ENCODE results near the gene LRCH3.

DNA sequence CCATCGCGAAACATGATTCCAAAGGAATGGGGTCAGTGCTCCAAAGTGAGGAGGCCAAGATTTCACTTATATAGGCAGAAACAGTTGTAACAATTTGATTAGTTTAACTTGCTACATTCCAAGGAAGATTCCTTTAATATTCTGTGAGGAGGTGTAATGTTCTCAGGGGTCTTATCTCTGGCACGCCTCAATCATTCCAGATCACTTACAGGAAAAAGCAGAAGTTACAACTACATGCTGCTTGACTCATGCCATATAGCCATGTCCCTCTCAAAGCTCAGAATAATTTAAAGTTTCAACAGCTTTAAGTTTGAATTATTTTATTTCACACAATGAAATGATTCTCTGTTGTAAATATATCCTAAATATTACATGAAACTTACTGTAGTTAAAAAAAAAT is 44.8 kb upstream of the LRCH3 start:
- TF ChIP-seq, protein P1, sequence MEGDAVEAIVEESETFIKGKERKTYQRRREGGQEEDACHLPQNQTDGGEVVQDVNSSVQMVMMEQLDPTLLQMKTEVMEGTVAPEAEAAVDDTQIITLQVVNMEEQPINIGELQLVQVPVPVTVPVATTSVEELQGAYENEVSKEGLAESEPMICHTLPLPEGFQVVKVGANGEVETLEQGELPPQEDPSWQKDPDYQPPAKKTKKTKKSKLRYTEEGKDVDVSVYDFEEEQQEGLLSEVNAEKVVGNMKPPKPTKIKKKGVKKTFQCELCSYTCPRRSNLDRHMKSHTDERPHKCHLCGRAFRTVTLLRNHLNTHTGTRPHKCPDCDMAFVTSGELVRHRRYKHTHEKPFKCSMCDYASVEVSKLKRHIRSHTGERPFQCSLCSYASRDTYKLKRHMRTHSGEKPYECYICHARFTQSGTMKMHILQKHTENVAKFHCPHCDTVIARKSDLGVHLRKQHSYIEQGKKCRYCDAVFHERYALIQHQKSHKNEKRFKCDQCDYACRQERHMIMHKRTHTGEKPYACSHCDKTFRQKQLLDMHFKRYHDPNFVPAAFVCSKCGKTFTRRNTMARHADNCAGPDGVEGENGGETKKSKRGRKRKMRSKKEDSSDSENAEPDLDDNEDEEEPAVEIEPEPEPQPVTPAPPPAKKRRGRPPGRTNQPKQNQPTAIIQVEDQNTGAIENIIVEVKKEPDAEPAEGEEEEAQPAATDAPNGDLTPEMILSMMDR (IDR thresholded peaks at IDR 0.05) = no peak
- no peak for TF ChIP-seq POLR2A (IDR thresholded peaks at IDR 0.05)
- TF ChIP-seq POLR2AphosphoS5 (IDR thresholded peaks at IDR 0.05; ENCODE audit: insufficient read depth in 1 of 2, low read depth in 1 of 2) = no peak

All from vagina (tissue), 2 donors.